Measurements from ENCODE around the gene PRKCE.

GRCh38 chr2:46091961-46092667 is 440.6 kb downstream of the PRKCE start:
- TF ChIP-seq CTCF (conservative IDR thresholded peaks at IDR 0.05; ENCODE audit: low read length) = no peak
- no peak for TF ChIP-seq EZH2phosphoT487 (IDR thresholded peaks at IDR 0.05; ENCODE audit: borderline replicate concordance, low read depth, low read length)

All from OCI-LY7 (cell line).